ENCODE data around the gene ZMIZ1.

The ZMIZ1 gene

DNA sequence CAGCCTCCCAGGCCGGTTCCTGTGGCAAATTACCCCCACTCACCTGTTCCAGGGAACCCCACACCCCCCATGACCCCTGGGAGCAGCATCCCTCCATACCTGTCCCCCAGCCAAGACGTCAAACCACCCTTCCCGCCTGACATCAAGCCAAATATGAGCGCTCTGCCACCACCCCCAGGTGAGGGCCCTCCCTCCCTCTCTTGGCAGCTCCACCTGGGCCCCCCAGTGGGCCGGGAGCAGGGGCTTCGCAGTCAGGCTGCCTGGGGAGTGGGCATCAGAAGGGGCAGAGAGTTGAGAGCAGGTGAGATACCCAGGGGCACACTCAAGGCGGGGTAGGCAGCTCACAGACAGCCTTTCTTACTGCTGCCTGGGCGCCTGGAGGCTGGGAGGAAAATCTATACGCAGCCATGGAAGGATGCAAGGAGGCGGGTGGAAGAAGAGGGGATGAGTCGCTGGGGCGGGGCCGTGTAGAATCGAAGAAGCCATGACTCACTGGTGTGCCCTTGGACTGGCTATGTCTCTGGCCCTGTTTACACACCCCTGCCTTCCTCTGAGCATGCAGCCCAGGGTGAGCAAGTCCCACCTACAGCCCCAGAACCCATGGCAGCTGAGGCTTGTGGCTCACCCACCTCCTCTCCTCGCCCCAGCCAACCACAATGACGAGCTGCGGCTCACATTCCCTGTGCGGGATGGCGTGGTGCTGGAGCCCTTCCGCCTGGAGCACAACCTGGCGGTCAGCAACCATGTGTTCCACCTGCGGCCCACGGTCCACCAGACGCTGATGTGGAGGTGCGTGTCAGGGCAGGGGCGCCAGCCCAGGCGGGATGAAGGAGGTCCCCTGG, 229.9 kb downstream of the ZMIZ1 start:
- peak; percentile 93 for DNase-seq

GRCh38 chr10:79299397-79300241, 230.9 kb downstream of the ZMIZ1 start:
- peak; percentile 38 for DNase-seq

GRCh38 chr10:79300711-79301110, 231.9 kb downstream of the ZMIZ1 start:
- DNase-seq = no peak

- no peak for DNase-seq
Observed at GRCh38 chr10:79301754-79302530, 233.2 kb downstream of the ZMIZ1 start.

DNA sequence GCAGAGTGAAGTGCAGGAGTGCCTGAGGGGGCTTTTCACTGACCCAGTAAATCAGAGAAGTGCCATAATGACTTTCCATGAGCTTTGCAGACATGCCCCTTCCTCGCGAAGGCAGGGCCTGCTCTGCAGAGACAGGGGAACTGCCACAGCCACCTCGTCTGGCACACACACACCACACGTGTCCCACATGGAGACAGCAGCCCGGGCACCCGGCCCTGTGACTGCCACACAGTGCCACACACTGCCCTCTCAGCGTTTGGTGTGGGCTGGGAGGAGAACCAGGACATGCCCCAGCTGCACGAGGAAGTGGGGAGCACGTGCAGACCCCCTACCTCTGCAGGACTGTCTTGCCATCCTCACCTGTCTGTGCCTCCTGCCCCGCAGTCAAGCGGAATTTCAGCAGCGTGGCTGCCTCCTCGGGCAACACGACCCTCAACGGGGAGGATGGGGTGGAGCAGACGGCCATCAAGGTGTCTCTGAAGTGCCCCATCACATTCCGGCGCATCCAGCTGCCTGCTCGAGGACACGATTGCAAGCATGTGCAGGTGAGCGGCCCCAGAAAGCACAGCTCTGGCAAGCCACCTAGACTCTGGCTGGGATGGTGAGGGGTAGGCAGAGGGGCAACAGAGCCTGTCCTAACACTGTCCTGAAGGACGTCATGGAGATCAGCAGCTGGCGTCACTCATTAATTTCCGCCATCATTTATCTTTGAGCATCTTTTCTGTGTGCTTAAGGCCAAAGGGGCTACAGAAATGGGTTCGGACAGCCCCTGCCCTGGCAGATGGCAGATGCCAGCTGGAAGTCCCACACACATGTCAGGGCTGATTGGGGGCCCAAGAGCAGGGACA, 235.1 kb downstream of the ZMIZ1 start:
- no peak for DNase-seq

- no peak for DNase-seq
Observed at GRCh38 chr10:79304479-79305087, 235.8 kb downstream of the ZMIZ1 start.

DNA sequence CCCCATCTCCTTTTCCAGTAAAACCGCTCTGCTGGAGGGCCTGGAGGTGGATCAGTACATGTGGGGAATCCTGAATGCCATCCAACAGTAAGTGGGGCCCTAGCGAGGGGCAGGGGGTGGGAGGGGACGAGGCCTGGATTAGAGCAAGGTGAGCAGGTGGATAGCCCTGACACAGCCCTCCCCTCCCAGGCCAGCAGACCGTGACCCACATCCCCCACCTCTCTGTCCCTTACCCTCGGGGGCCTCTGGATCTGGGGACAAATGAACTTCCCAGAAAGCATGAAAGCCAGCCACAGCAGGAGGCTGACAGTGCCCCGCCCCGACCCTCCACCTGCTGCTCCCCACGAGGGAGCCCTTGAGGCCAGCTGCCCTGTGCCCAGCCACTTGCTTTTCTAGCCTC, 236.7 kb downstream of the ZMIZ1 start:
- DNase-seq = no peak

- no peak for DNase-seq
Observed at GRCh38 chr10:79305988-79306387, 237.2 kb downstream of the ZMIZ1 start.

DNA sequence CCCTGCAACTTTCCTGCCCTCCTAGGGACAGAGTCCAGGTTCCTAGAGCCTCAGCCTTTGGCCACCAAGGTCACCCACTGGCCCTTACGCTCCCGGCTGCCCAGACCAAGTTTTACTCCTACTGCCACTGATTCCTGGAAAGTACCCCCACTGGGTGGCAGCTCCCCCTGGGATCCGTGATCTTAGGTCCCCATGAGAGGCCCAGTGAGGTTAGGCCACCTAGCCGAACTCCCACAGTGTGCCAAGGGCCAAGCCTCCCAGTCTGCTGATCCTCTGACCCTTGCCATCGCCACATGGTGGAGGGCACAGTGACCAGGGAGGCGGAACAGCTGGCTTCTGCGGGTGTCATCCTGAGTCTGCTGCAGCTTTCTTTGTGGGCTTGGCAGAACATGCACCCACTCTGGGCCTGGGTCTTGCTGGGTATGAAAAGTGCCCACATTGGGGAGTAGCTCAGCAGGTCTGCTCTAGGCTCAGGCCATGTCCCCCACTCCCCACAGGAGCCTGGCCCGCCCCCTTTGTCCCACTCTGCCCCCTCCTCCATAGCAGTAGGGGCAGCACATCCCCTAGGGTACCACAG, 238.0 kb downstream of the ZMIZ1 start:
- no peak for DNase-seq

- DNase-seq = no peak
Observed at GRCh38 chr10:79308016-79308415, 239.2 kb downstream of the ZMIZ1 start.

GRCh38 chr10:79308969-79309665, 240.4 kb downstream of the ZMIZ1 start:
- DNase-seq = no peak

- DNase-seq = no peak
Observed at GRCh38 chr10:79310200-79310865, 241.6 kb downstream of the ZMIZ1 start.

DNA sequence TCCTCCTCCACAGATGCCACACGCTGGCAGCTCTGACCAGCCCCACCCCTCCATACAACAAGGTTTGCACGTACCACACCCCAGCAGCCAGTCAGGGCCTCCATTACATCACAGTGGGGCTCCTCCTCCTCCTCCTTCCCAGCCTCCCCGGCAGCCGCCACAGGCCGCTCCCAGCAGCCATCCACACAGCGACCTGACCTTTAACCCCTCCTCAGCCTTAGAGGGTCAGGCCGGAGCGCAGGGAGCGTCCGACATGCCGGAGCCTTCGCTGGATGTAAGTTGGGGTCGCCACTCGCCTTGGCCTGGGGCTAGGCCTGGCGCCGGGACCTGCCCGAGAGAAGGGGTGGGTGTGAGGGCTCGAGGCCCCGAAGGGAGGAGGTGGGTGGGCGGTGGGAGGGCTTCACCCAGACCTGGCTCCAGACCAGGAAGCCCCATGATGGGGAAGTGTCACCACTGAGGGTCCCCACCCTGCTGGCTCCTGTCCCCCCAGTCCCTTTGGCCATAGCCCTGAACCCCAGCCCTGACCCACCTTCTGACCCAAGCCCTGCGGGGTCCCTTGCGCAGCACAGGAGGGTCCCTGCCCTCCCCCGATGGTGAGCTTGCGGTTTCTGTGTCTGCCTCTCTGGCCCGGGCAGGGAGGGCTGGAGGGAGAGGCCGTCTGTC, 242.3 kb downstream of the ZMIZ1 start:
- DNase-seq = no peak

DNA sequence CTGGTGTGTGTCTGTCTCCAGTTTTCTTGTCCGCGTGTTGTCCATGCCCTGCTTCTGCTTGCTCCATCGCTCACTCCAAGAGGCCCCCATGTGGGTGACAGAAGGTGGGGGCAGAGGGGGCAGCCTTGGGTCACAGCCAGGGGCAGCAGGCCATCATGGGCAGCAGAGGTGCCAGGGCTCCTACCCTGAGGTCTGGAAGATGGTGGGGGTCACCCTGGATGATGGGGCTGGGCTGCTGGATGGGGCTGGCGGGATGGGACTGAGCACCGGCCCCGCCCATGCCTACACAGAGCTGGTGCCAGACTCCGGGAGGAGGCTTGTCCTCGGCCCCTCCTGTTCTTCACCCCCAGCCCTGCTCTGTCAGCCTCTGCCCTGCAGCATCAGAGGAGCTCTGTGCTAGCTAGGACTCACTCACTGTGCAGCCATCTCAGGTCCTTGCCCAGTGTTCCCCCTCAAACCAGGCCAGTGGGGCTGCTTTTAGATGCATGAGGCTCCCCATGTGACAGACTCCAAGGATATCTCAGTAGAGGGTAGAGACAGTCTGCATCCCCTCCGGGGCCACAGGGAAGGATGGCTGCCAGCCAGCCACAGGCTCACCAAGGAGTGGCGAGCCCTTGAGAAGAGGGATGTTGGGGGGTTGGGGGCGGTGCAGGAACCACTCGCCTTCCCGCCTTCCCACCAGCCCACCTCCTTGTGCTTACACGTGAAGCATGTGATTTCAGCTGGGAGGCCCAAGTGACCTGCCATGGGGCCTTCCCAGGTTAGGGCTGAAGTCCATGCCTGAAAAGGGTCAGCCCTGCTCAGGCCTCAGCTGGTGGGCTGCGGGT, 243.0 kb downstream of the ZMIZ1 start:
- DNase-seq = no peak

GRCh38 chr10:79312601-79313187, 243.9 kb downstream of the ZMIZ1 start:
- DNase-seq = no peak

DNA sequence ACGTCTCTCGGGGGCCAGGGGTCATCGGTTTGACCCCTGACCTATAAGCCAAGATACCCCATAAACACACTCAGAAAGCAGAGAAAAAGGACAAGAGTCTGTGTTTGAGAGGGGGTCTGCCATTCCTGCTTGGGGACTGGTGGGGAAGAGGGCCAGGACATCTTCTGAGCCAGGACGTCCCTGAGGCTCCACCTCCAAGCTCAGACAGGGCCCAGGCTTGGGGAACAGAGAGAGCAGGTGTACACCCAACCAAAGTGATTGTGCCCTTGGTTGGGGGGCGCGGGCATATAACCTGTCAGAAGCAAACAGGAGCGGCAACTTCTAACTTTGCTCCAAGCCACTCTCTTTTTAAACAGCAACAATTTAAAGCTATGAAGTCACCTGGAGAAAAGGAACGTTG, 244.6 kb downstream of the ZMIZ1 start:
- DNase-seq = no peak

DNA sequence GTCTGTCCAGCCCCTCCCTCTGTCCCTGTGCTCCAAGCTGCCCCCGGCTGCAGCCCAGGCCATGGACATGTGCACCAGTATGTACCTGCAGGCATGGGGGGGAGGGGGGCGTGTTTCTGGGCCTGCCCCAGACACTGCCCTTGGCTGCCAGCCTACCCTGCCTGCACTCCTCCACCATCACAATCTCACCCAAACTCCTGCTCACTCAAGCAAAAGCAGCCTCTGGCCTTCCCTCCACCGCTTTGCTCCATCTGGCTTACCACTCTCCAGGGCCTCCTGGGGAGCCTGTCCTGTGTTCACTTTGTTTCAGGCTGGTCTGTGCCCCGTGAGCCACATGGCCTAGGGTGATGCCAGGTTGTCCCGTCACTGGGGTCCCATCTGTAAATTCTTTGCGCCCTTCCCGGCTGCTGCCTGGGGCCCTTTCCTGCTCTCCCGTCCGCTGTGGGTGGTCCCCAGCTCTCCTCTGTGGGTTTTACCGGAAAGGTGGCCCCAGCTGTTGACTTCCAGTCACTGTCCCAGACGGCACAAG, 245.2 kb downstream of the ZMIZ1 start:
- no peak for DNase-seq
